Endothelial cell of umbilical vein (primary cell): ENCODE measurements around the gene P3H1. TPM values are rescaled to one million over a fixed set of nuclear protein-coding genes. Genes with fewer than 3 reads are reported as not detected.

Source experiments
- BruUV-seq: library from RNA; stranded (reverse); fragments of 400-500 nt; replicated peaks from 2 replicates; lab custom pipeline; 2021; lab: Mats Ljungman, UMichigan
- CTCF ChIA-PET: fragments of 300-600, 350-600 bp; sonication (Branson Sonifier 250); formaldehyde crosslinking; loops from one replicate; lab custom pipeline; 2021; ENCODE audit warnings: antibody characterized with exemption, inconsistent platforms; lab: Charles Lee
- POLR2A ChIA-PET: fragments of 300-600, 350-600 bp; sonication (Branson Sonifier 250); formaldehyde crosslinking; loops from one replicate; lab custom pipeline; 2021; ENCODE audit warnings: antibody characterized with exemption, inconsistent platforms; lab: Charles Lee
- DNase-seq: peaks from one replicate; pipeline ENCODE4 v3.0.0-alpha.2; 2011; ENCODE audit warnings: low read depth, low spot score
- FAIRE-seq: peaks from 2 replicates; lab custom pipeline; 2011; peaks lifted over from hg19 to GRCh38; lab: Jason Lieb, UNC
- H2AFZ ChIP-seq: 2 replicates; pipeline ENCODE4 v1.6.0; 2012; ENCODE audit warnings: low read depth, low read length, control low read depth, inconsistent platforms
- H3K27ac ChIP-seq: 2 replicates; pipeline ENCODE4 v1.5.1; 2011; ENCODE audit warnings: low read depth, mild to moderate bottlenecking, control low read depth, low read length, moderate library complexity; ENCODE audit not compliant: insufficient read depth
- H3K27me3 ChIP-seq, 2 experiments: 2 replicates each; pipeline versions ENCODE4 v1.6.0 to v1.6.1; 2011; ENCODE audit warnings: low read length in 2 of 2, mixed read lengths in 1 of 2; ENCODE audit not compliant: control insufficient read depth in 2 of 2, insufficient read depth in 2 of 2
- H3K36me3 ChIP-seq, 2 experiments: 2 replicates in 1 of 2; 3 replicates in 1 of 2; pipeline ENCODE4 v1.5.1; 2011; ENCODE audit warnings: low read length in 2 of 2, mild to moderate bottlenecking in 1 of 2, moderate library complexity in 1 of 2; ENCODE audit not compliant: control insufficient read depth in 2 of 2, insufficient read depth in 2 of 2; ENCODE audit errors: extremely low read depth in 1 of 2
- H3K4me1 ChIP-seq: 3 replicates; pipeline ENCODE4 v1.5.1; 2011; ENCODE audit warnings: mild to moderate bottlenecking, low read length; ENCODE audit not compliant: control insufficient read depth, insufficient read depth; ENCODE audit errors: extremely low read depth
- H3K4me2 ChIP-seq: 2 replicates; pipeline ENCODE4 v1.6.1; 2011; ENCODE audit warnings: low read length, control low read depth, mixed read lengths; ENCODE audit not compliant: insufficient read depth
- H3K4me3 ChIP-seq, 3 experiments: fragments of 200-600 bp in 1 of 3; sonication (generic), shearing (Covaris generic) in 1 of 3; replicated peaks in 1 of 3; 2 replicates each; pipeline ENCODE4 v1.5.1; 2011 to 2016; ENCODE audit warnings: control low read depth in 3 of 3, low read length in 3 of 3, mild to moderate bottlenecking in 2 of 3, inconsistent platforms in 1 of 3, low read depth in 1 of 3, moderate library complexity in 1 of 3; ENCODE audit not compliant: insufficient read depth in 1 of 3
- H3K79me2 ChIP-seq: 2 replicates; pipeline ENCODE4 v1.6.0; 2012; ENCODE audit warnings: low read length, inconsistent platforms; ENCODE audit not compliant: control insufficient read depth, insufficient read depth
- H3K9ac ChIP-seq: replicated peaks from 2 replicates; pipeline ENCODE3; 2011; ENCODE audit warnings: low read length, control low read depth; ENCODE audit not compliant: insufficient read depth; ENCODE audit errors: extremely low read depth
- H3K9me1 ChIP-seq: replicated peaks from 3 replicates; pipeline ENCODE4 v1.6.0; 2011; ENCODE audit warnings: mild to moderate bottlenecking, low read length; ENCODE audit not compliant: control insufficient read depth, insufficient read depth; ENCODE audit errors: extremely low read depth
- H3K9me3 ChIP-seq: replicated peaks from 2 replicates; pipeline ENCODE4 v1.5.1; 2012; ENCODE audit warnings: low read length, inconsistent platforms; ENCODE audit not compliant: control insufficient read depth, insufficient read depth
- H4K20me1 ChIP-seq: replicated peaks from 2 replicates; pipeline ENCODE3; 2011; ENCODE audit warnings: mild to moderate bottlenecking, low read length; ENCODE audit not compliant: control insufficient read depth, insufficient read depth; ENCODE audit errors: extremely low read depth
- EZH2 ChIP-seq: IDR thresholded peaks from 2 replicates; pipeline ENCODE4 v1.6.1; 2012; ENCODE audit warnings: borderline replicate concordance, low read depth, mild to moderate bottlenecking, moderate library complexity, low read length, inconsistent platforms; ENCODE audit not compliant: severe bottlenecking
- JUN ChIP-seq: IDR thresholded peaks from 2 replicates; pipeline ENCODE4 v1.6.1; 2011; ENCODE audit warnings: borderline replicate concordance, low read depth; ENCODE audit not compliant: insufficient read length, insufficient read depth
- POLR2A ChIP-seq: IDR thresholded peaks from 2 replicates; pipeline ENCODE4 v1.6.1; 2012; ENCODE audit warnings: low read depth, mild to moderate bottlenecking, control low read depth, low read length
- POLR2AphosphoS5 ChIP-seq: IDR thresholded peaks from 2 replicates; pipeline ENCODE4 v1.6.1; 2012; ENCODE audit warnings: low read depth, mild to moderate bottlenecking, control low read depth, low read length, moderate library complexity; ENCODE audit not compliant: insufficient read depth
- dilution Hi-C: fragments of 300-500 bp; cut with MboI; formaldehyde crosslinking; loops from one replicate; pipeline ENCODE4 v1.15.0; 2019; ENCODE audit warnings: low sequenced_read_pairs; ENCODE audit not compliant: extremely low pct_ligation_motif_present
- intact Hi-C: fragments of 100-400 bp; cut with micrococcal nuclease; formaldehyde crosslinking; loops from one replicate; pipeline ENCODE4 v1.10.0; 2022
- polyA plus RNA-seq, 4 experiments: library from polyadenylated mRNA; depleted of rRNA in 3 of 4; stranded (reverse) in 3 of 4; unstranded in 1 of 4; fragments of >200 nt; gene quantifications; 2 replicates each; pipeline versions ENCODE4 v1.2.1 to v1.2.3, GENCODE V29; 2011 to 2012; ENCODE audit warnings: missing spikeins in 1 of 4
- total RNA-seq: library from RNA; stranded (reverse); gene quantifications from 2 replicates; pipeline ENCODE4 v1.2.3, GENCODE V29; 2021

The P3H1 gene
- total and polyA plus RNA-seq, 2 donors (not counting 3 experiments of a cell fraction or from before 2014, with no cell fraction given): 136 to 194 TPM

- H3K9me3 ChIP-seq: no peaks in the 10 kb centered on the region
- no peaks in the 10 kb centered on the region for H3K27me3 ChIP-seq
- H3K79me2 ChIP-seq: no peaks in the 10 kb centered on the region
- H3K4me3 ChIP-seq: no peak overlapping the region
- ChIA-PET CTCF (interaction anchor here (1.2 kb wide), 1 partner anchor 28 kb away, joined by 6 read pairs; no protein-coding TSS in a partner anchor), POLR2A (no interaction called here)
- no peaks in the 10 kb centered on the region for H4K20me1 ChIP-seq
- BruUV-seq: no TSS peak
- no peaks in the 10 kb centered on the region for H3K9me1 ChIP-seq
- no peak overlapping the region for H3K4me2 ChIP-seq
- FAIRE-seq: no peak
- H2AFZ ChIP-seq: no peak overlapping the region
- H3K36me3 ChIP-seq: no peaks in the 10 kb centered on the region
- DNase-seq: no peak
- no peak for TF ChIP-seq POLR2A
- dilution Hi-C loops: no loop called here
- H3K4me1 ChIP-seq: no peaks in the 10 kb centered on the region
- intact Hi-C loops: no loop called here
- H3K9ac ChIP-seq: no peak overlapping the region
- H3K27ac ChIP-seq: no peak overlapping the region
Measured at GRCh38 chr1:42806171-42806570, 39.3 kb upstream of the P3H1 start.

GRCh38 chr1:42801832-42802473, 35.1 kb upstream of the P3H1 start:
- H3K27ac ChIP-seq: no peak overlapping the region
- FAIRE-seq: no peak
- H3K9me1 ChIP-seq: no peaks in the 10 kb centered on the region

More at GRCh38 chr1:42801832-42802473, 35.1 kb upstream of the P3H1 start:
- Histone ChIP-seq H3K27me3 (peaks cover 0 to 8% of the 10 kb centered on the region in 2 experiments), H3K36me3 (no peaks in the 10 kb centered on the region), H2AFZ (no peak overlapping the region), H3K4me3 (no peak overlapping the region), H3K79me2 (no peaks in the 10 kb centered on the region), H3K9ac (no peak overlapping the region), H3K9me3 (no peaks in the 10 kb centered on the region), H4K20me1 (no peaks in the 10 kb centered on the region), H3K4me2 (no peak overlapping the region), H3K4me1 (no peaks in the 10 kb centered on the region)
- intact Hi-C loops: no loop called here
- BruUV-seq: no TSS peak
- dilution Hi-C loops: no loop called here
- POLR2A ChIA-PET: no interaction called here
- TF ChIP-seq JUN (no peak), EZH2 (no peak), POLR2AphosphoS5 (no peak)
- CTCF ChIA-PET: no interaction called here
- DNase-seq: no peak
